ENCODE measurements around the gene PCNX2.

- no peak for TF ChIP-seq CTCF (IDR thresholded peaks at IDR 0.05)
- no peak for TF ChIP-seq POLR2A (IDR thresholded peaks at IDR 0.05)
These were observed 131.8 kb downstream of the PCNX2 start for GRCh38 chr1:233163696-233164095.

Data from body of pancreas (tissue), 4 donors.